ENCODE measurements around the gene CNNM3. TPM values are rescaled to one million over a fixed set of nuclear protein-coding genes. Genes with fewer than 3 reads are reported as not detected.

The CNNM3 gene
- total RNA-seq, 1 experiment from 2014 or later, result 6.1 TPM

GRCh38 chr2:96877042-96877451 lies 61.0 kb downstream of the CNNM3 start:
- no peak for DNase-seq (ENCODE audit: low read depth)

GRCh38 chr2:96877631-96878092 lies 61.6 kb downstream of the CNNM3 start:
- no peak for DNase-seq (ENCODE audit: low read depth)

- no peak for DNase-seq (ENCODE audit: low read depth)
Measured at GRCh38 chr2:96878171-96878570, 62.1 kb downstream of the CNNM3 start.

GRCh38 chr2:96878796-96879544 lies 62.9 kb downstream of the CNNM3 start:
- no peak for DNase-seq (ENCODE audit: low read depth)

- DNase-seq (ENCODE audit: low read depth), result no peak
Measured at GRCh38 chr2:96879545-96880040, 63.5 kb downstream of the CNNM3 start.

- DNase-seq (ENCODE audit: low read depth), result no peak
Measured at GRCh38 chr2:96880891-96881273, 64.8 kb downstream of the CNNM3 start.

- no peak for DNase-seq (ENCODE audit: low read depth)
Measured at GRCh38 chr2:96881349-96882195, 65.5 kb downstream of the CNNM3 start.

GRCh38 chr2:96882230-96882629 lies 66.2 kb downstream of the CNNM3 start:
- DNase-seq (ENCODE audit: low read depth), result no peak

GRCh38 chr2:96882906-96883305 lies 66.8 kb downstream of the CNNM3 start:
- no peak for DNase-seq (ENCODE audit: low read depth)

- DNase-seq (ENCODE audit: low read depth), result no peak
Measured at GRCh38 chr2:96883306-96883705, 67.2 kb downstream of the CNNM3 start.

Other genes with a start within 250 kb of the CNNM3 start
- 28.9 and 45.2 TPM in 2 replicates for gene KANSL3, start 178.0 kb upstream of the CNNM3 start, total RNA-seq (2014; rRNA removed; shearing (Covaris generic))
- gene FER1L5, start 173.5 kb upstream of the CNNM3 start, total RNA-seq (2014; rRNA removed; shearing (Covaris generic)), result 0.39 TPM in 1 of 2 replicates, not detected in the other
- gene LMAN2L, start 76.2 kb upstream of the CNNM3 start, total RNA-seq (2014; rRNA removed; shearing (Covaris generic)), result 53.1 and 65.3 TPM in 2 replicates
- gene CNNM4, start 55.4 kb upstream of the CNNM3 start, total RNA-seq (2014; rRNA removed; shearing (Covaris generic)), result 5.2 and 14.6 TPM in 2 replicates
- gene ANKRD23, start 27.8 kb downstream of the CNNM3 start, total RNA-seq (2014; rRNA removed; shearing (Covaris generic)), result 0.20 TPM in 1 of 2 replicates, not detected in the other
- 7.2 and 11.9 TPM in 2 replicates for gene ANKRD39, start 41.7 kb downstream of the CNNM3 start, total RNA-seq (2014; rRNA removed; shearing (Covaris generic))
- 6.5 and 14.2 TPM in 2 replicates for gene SEMA4C, start 53.8 kb downstream of the CNNM3 start, total RNA-seq (2014; rRNA removed; shearing (Covaris generic))
- gene FAM178B, start 170.3 kb downstream of the CNNM3 start, total RNA-seq (2014; rRNA removed; shearing (Covaris generic)), result not detected in 2 replicates